Measurements from ENCODE around the gene CES5A.
"Not testable (repeated sequence)": the region's sequence is repeated elsewhere in the genome, so short reads cannot be mapped to it uniquely, and the experiment has no call there.

The CES5A gene

GRCh38 chr16:55873122-55873521 lies 2.1 kb downstream of the CES5A start:
- DNase-seq (ENCODE audit: low read depth, low spot score) = no peak

DNA sequence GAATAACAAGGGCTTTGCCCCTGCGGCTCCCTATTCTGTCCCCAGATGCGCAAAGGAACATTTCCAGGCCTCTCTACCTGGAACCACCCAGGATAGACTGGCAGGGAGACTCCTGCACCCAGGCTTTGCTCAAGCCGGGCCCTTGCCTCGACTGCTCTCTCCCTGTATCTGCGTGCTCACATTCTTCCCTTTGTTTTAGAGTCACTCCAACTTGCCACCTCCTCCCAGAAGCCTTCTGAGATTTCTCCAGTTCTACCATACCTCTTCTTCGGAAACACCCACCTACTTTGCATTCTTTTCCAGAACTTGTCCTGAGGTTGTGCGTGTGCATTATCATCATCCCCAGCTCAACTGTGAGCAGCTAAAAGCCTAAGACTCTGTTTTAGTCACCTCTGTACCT lies 3.0 kb downstream of the CES5A start:
- DNase-seq (ENCODE audit: low read depth, low spot score) = no peak

- no peak for DNase-seq (ENCODE audit: low read depth, low spot score)
Measured at GRCh38 chr16:55871411-55872038, 3.6 kb downstream of the CES5A start.

DNA sequence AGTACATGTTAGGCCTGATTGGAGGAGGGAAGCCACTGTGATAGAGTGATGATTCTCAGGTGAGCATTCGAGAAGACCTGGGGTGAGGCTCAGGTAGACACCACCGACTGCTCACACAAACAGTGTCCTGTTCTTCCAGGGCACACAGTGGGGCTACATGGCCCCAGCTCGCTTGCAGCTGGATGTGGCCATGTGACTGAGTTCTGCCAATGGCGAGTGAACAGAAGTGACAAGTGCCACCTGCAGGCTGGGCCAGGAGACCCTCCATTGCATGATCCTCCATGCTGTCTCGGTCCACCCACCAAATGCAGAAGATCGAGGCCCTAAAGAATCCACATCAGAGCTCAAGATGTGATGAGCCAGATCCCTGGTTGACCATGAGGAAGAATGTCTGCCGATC lies 6.2 kb downstream of the CES5A start:
- no peak for DNase-seq (ENCODE audit: low read depth, low spot score)

- DNase-seq (ENCODE audit: low read depth, low spot score) = no peak
Measured at GRCh38 chr16:55868137-55868536, 7.0 kb downstream of the CES5A start.

DNA sequence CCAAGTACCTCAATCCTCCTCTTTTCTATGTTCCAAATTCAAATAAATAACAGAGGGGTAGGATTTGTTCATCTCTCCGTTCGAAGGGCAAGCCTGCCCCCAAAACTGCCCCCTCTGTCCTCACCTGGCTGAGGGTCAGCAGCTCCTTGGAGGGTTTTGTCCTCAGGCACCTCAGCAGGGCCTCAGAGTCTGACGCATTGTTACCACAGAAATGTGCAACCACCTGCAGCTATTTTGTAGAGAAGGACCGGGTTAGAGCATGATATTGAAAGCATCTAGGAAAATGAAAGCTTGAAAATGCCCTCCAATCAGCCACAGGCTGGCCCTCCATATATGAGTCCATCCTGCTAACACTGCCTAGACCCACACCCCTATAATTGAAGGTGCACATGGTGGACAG lies 13.9 kb downstream of the CES5A start:
- no peak for DNase-seq (ENCODE audit: low read depth, low spot score)

DNA sequence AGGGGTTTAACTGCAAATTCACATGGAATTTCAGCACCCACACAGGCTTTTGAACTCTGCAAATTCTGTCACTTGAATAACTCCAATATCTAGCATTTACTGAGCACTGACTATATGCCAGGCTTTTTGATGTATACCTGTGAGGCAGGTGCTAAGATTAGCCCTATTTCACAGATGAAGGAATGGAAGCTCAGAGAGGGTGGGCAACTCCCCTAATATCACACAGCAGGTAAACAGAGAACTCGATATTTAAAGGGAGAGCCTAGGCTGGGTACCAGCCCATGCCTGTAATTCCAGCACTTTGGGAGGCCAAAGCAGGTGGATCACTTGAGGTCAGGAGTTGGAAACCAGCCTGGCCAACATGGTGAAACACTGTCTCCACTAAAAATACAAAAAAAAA lies 17.5 kb downstream of the CES5A start:
- not testable (repeated sequence) for DNase-seq (ENCODE audit: low read depth, low spot score)

GRCh38 chr16:55856950-55857349 lies 18.2 kb downstream of the CES5A start:
- no peak for DNase-seq (ENCODE audit: low read depth, low spot score)

- no peak for DNase-seq (ENCODE audit: low read depth, low spot score)
Measured at GRCh38 chr16:55853114-55853513, 22.1 kb downstream of the CES5A start.

DNA sequence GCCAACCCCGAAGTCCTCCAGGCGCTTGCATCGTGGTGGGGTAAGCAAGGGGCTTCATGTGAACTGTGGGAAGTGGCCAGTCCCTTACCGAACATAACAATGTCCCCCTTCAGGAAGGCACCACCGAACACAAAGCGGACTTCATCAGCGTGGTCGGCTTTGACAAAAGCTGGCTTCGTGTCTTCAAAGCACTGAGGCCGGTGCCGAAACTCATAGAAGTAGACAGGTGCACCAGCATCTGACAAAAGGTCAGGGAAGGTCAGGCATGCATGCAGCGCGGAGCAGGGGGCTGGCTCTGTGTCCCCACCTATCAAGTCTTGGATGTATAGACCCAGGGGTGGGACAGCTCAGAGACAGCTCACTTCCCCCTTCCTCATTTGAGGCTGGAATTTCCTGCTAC lies 25.6 kb downstream of the CES5A start:
- DNase-seq (ENCODE audit: low read depth, low spot score) = no peak

- DNase-seq (ENCODE audit: low read depth, low spot score) = no peak
Measured at GRCh38 chr16:55846598-55847346, 28.4 kb downstream of the CES5A start.

DNA sequence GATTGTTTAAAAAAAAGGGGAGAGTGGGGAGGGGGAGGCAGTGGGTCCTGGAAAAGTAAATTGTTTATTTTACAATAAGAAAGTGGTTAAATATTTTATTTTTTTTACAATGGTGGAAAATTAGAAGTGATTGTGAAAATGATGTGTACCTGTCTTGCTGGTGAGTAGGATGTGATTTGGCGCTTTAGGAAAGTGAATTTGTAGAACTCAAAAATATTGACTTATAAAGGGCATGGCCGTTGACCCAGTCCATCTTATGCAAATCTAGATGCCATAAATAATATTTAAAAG lies 32.1 kb downstream of the CES5A start:
- no peak for DNase-seq (ENCODE audit: low read depth, low spot score)

GRCh38 chr16:55842369-55843104 lies 32.6 kb downstream of the CES5A start:
- no peak for DNase-seq (ENCODE audit: low read depth, low spot score)

DNA sequence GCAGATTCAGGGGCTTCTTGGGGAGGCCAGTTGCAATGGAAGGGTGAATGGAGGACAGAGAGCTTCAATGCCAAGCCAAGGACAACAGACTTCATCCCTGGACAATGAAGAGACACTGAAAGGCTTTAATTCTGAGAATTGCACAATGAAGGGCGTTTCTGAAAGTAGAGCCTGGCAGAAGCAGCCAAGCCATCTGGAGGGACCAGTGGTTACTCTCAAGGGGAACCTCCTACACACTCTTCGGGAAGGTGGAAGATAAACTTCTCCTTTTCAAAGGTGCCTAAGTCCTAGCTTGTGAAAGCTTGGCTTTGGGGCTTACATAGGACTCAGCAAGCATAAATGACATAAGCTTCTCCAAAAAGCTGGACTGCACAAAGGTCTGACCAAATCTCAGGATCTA lies 36.1 kb downstream of the CES5A start:
- no peak for DNase-seq (ENCODE audit: low read depth, low spot score)

GRCh38 chr16:55836158-55836611 lies 39.0 kb downstream of the CES5A start:
- no peak for DNase-seq (ENCODE audit: low read depth, low spot score)

- DNase-seq (ENCODE audit: low read depth, low spot score) = no peak
Measured at GRCh38 chr16:55835581-55835980, 39.6 kb downstream of the CES5A start.

DNA sequence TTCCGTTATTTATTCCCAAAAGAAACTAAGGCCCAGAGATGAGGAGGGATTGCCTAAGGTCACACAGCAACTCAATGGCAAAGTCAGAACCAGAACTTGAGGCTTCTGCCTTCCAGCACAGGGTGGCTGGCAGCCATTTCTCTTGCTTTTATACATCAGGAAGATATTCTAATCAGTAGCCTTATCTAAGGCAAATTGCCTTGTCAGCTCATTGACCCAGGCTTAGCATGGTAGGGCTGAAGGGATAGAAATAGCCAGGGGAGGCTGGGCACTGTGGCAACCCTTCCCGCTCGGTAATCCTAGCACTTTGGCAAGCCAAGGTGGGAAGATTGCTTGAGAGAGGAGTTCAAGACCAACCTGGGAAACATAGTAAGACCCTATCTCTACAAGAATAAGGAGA lies 40.0 kb downstream of the CES5A start:
- DNase-seq (ENCODE audit: low read depth, low spot score) = not testable (repeated sequence)

GRCh38 chr16:55834049-55834448 lies 41.1 kb downstream of the CES5A start:
- no peak for DNase-seq (ENCODE audit: low read depth, low spot score)

- no peak for DNase-seq (ENCODE audit: low read depth, low spot score)
Measured at GRCh38 chr16:55832773-55833691, 42.1 kb downstream of the CES5A start, which contains the start of gene CES1. CES1 (minus strand) TSS chr16:55833096; CDS start chr16:55833055, 41 bp downstream.

DNA sequence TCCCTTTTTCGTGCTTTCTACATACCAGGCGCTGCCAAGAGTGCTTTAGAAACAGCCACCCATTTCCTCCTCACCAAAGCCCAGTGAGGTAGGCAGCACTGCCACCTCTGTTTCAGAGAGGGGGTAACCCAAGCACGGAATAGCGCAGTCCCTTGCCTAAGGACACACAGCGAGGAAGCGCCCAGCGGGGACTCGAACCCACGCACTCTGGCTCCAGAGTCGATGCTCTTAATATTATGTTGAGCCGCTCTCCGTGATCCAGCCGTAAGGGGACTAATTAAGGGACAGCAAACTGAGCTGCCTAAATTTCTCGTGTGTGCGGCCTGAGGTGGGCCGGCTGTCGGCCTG lies 42.8 kb downstream of the CES5A start:
- no peak for DNase-seq (ENCODE audit: low read depth, low spot score)

DNA sequence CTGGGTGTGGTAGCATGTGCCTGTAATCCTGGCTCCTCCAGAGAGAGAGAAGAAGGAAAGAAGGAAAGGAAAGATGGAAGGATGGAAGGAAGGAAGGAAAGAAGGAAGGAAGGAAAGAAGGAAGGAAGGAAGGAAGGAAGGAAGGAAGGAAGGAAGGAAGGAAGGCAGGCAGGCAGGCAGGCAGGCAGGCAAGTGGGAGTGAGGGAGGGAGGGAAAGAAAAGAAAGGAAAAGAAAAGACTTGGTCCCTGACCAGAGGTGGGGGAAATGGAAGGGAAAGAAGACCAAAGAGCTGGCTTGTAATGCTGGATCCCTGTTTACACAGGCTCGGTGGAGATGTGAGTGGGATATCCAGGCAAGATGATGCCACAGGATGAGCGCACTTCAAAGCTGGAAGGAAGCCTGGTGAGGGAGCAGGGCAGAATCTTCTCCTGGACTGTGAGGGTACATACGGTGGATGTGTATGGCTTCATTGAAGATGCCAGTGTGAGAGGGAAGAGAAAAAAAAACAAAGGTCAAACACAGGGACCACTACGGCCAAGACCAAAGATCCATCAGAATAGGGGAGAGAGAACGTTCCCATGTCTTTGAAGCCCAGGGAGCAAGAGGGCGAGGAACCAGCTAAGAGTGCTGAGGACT lies 44.4 kb downstream of the CES5A start:
- DNase-seq (ENCODE audit: low read depth, low spot score) = no peak
